Measurements from ENCODE around the gene MRTFA.

GRCh38 chr22:40391417-40391816 is 245.1 kb downstream of the MRTFA start:
- TF ChIP-seq CTCF (conservative IDR thresholded peaks at IDR 0.05 in 1 of 2, IDR thresholded peaks at IDR 0.05 in 1 of 2; ENCODE audit: extremely low read depth in 1 of 2, insufficient read depth in 1 of 2, low read depth in 1 of 2, low read length in 2 of 2) (no peak), EZH2 (IDR thresholded peaks at IDR 0.05; ENCODE audit: borderline replicate concordance, low read length) (no peak)
